GM12801 (cell line): ENCODE data around the gene SMURF2.

Source experiments
- TF ChIP-seq, protein P1 (sequence below): IDR thresholded peaks from one replicate; pipeline ENCODE4 v1.5.1; 2011; ENCODE audit warnings: control low read depth; ENCODE audit not compliant: insufficient read length; ENCODE audit errors: extremely low read depth

SMURF2 gene

DNA sequence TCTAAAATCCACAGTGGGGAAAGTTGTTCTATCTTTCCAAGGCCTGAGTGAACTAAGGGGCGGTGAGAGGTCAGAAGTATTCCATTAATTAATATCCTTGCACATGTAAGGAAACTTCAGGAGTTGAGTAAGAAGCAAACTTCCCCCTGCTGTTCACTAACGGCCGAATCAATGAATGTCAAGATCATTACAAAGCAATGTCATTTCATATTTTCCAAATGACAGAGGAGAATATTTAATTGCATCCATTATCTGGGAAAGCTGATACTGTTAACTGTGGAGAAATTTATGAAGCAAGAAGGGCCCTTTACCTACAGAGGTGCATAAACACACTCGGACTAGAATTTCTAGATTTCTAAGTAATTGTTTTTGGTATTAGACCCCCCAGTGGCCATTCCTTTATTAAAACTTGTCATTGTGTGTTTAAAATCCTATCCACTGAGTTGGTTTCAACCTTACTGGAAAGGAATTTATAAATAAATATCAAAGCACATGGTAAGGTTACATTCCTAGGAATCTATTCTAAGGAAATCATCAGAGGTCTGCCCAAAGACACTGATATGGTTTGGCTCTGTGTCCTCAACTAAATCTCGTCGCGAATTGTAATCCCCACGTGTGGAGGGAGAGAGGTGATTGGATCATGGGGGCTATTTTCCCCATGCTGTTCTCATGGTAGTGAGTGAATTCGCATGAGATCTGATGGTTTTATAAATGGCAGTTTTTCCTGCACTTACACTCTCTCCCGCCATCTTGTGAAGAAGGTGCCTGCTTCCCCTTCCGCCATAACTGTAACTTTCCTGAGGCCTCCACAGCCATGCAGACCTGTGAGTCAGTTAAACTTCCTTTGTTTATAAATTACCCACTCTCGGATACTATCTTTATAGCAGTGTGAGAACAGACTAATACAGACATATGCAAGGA, 20.4 kb upstream of the SMURF2 start:
- TF ChIP-seq, protein P1, sequence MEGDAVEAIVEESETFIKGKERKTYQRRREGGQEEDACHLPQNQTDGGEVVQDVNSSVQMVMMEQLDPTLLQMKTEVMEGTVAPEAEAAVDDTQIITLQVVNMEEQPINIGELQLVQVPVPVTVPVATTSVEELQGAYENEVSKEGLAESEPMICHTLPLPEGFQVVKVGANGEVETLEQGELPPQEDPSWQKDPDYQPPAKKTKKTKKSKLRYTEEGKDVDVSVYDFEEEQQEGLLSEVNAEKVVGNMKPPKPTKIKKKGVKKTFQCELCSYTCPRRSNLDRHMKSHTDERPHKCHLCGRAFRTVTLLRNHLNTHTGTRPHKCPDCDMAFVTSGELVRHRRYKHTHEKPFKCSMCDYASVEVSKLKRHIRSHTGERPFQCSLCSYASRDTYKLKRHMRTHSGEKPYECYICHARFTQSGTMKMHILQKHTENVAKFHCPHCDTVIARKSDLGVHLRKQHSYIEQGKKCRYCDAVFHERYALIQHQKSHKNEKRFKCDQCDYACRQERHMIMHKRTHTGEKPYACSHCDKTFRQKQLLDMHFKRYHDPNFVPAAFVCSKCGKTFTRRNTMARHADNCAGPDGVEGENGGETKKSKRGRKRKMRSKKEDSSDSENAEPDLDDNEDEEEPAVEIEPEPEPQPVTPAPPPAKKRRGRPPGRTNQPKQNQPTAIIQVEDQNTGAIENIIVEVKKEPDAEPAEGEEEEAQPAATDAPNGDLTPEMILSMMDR, result no peak

- TF ChIP-seq, protein P1, result no peak
Measured at GRCh38 chr17:64679710-64680216, 17.7 kb upstream of the SMURF2 start.

- TF ChIP-seq, protein P1, result no peak
Measured at GRCh38 chr17:64676763-64677162, 14.7 kb upstream of the SMURF2 start.

DNA sequence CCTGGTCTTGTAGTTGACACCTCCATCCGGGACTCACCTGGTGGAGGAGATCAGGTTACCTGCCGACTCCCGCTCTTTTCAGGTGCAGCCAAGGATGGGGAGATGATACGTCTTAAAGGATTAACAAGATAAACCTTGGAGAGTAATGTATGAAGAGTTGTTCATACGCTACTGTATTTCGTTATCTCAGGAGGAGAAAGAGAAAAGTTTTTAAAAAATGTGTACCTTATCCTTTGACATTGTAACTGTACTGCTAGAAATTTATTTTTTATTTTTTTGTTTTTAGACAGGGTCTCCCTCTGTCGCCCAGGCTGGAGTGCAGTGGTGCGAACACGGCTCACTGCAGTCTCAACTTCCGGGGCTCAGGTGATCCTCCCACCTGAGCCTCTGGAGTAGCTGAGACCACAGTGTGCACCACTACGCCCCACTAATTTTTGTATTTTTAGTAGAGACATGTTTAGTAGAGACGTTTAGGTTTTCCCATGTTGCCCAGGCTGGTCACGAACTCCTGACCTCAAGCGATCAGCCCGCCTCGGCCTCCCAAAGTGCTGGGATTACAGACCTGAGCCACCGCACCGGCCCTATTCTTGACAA, 764 bp upstream of the SMURF2 start:
- TF ChIP-seq, protein P1, result no peak

DNA sequence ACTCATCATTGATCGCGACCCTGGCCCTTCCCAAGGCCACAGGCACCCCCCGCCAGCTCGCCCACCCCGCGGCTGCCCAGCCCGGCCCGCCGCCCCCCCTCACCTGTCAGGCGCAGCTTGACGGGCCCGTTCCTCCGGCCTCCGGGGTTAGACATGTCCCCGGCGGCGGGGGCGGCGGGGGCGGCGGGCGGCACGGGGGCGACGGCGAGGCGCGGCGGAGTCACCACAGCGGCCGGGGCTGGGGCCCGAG, 456 bp downstream of the SMURF2 start:
- TF ChIP-seq, protein P1, result no peak

GRCh38 chr17:64658931-64659330, 3.2 kb downstream of the SMURF2 start:
- TF ChIP-seq, protein P1, result no peak

- TF ChIP-seq, protein P1, result no peak
Measured at GRCh38 chr17:64657610-64658125, 4.4 kb downstream of the SMURF2 start.
